ENCODE results near the gene XPO4.
"Not testable (repeated sequence)": the region's sequence is repeated elsewhere in the genome, so short reads cannot be mapped to it uniquely, and the experiment has no call there.

XPO4 gene

DNA sequence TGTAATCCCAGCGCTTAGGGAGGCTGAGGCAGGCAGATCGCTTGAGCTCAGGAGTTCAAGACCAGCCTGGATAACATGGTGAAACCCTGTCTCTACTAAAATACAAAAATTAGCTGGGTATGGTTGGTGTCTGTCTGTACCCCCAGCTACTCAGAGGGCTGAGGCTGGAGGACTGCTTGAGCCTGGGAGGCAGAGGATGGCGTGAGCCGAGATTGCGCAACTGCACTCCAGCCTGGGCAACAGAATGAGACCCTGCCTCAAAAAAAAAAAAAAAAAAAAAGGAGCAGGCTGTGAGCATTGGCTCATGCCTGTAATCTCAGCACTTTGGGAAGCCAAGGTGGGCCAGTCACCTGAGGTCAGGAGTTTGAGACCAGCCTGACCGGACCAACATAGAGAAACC lies 12.0 kb downstream of the XPO4 start:
- DNase-seq: not testable (repeated sequence)

DNA sequence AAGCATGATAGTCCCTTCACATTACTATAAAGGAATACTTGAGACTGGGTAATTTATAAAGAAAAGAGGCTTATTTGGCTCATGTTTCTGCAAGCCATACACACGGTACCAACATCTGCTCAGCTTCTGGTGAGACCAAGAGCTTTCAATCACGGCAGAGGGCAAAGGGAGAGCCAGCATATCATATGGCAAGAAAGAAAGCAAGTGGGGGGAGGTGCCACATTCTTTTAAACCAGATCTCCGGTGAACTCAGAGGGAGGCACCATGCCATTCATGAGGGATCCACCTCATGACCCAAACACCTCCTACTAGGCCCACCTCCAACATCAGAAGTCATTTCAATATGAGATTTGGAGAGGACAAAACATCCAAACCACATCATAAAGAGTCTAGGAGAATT lies 20.3 kb downstream of the XPO4 start:
- no peak for DNase-seq

DNA sequence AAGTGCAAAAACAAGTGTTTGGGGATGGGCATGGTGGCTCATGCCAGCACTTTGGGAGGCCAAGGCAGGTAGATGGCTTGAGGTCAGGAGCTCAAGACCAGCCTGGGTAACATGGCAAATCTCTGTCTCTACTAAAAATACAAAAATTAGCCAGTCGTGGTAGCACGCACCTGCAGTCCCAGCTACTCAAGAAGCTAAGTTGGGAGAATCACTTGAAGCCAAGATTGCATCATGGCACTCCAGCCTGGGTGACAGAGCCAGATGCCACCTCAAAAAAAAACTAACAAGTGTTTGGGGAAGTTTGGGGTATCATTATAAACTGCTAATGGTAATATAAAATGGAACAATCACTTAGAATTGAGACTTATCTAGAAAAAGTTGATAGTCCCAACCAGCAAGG lies 24.6 kb downstream of the XPO4 start:
- no peak for DNase-seq

DNA sequence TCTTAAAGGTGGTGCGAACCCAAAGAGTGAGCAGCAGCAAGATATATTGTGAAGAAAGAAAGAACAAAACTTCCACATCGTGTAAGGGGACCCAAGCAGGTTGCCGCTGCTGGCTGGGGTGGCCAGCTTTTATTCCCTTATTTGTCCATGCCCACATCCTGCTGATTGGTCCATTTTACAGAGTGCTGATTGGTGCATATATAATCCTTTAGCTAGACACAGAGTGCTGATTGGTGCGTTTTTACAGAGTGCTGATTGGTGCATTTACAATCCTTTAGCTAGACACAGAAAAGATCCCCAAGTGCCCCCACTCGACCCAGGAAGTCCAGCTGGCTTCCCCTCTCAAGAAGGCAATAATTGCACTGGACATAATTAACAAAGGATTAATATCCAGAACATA lies 25.7 kb downstream of the XPO4 start:
- DNase-seq: not testable (repeated sequence)

DNA sequence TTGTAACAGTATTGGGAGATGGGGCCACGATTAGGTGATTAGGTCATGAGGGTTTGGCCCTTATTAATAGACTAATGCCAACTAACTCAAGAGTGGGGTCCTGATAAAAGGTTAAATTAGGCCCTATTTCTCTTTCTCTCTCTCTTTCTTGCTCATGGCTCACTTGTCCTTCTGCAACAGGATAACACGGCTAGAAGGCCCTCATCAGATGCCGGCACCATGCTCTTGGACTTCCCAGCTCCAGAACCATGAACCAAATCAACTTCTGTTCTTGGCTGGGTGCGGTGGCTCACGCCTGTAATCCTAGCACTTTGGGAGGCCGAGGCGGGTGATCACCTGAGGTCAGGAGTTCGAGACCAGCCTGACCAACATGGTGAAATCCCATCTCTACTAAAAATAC lies 28.1 kb downstream of the XPO4 start:
- DNase-seq: not testable (repeated sequence)

DNA sequence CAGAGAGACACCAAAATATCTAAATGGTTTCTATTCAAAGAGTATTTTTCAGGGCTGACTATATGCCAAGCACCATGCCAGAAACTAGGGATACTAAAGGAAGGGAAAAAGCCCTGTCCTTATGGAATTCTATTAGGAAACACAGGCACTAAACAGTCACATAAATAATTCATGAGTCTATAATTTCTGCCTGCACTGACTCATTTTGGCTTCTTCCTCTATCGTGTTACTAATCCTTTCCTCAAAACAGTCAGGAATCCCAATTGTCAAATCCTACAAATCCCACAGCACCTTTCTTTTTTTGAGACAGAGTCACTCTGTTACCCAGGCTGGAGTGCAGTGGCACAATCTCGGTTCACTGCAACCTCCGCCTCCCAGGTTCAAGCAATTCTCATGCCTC lies 29.2 kb downstream of the XPO4 start:
- no peak for DNase-seq

DNA sequence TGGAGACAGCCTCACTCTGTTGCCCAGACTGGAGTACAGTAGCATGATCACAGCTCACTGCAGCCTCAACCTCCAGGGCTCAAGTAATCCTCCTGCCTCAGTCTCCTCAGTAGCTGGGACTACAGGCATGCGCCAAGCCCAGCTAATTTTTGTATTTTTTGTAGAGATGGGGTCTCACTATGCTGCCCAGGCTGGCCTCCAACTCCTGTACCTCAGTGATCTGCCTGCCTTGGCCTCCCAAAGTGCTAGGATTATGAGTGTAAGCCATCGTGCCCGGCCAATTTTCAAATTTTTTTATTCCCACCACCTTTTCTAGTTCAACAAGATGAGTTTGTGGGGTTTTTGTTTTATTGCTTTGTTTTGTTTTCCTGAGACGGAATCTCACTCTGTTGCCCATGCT lies 31.7 kb downstream of the XPO4 start:
- no peak for DNase-seq

DNA sequence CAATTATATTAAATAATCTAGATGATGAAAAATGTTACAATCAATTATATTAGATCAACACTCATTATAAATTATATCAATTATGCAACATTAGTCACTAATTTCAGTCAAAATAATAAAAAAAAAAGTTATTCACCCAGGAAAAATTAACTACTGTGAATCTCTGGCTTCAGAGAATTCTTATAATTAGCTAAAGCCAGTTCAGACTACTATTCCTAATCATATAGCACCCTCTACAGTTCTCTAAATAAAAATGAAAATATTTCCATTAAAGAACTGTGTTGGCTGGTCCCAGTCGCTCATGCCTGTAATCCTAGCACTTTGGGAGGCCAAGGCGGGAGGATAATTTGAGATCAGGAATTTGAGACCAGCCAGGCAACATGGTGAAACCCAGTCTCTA lies 33.0 kb downstream of the XPO4 start:
- no peak for DNase-seq

DNA sequence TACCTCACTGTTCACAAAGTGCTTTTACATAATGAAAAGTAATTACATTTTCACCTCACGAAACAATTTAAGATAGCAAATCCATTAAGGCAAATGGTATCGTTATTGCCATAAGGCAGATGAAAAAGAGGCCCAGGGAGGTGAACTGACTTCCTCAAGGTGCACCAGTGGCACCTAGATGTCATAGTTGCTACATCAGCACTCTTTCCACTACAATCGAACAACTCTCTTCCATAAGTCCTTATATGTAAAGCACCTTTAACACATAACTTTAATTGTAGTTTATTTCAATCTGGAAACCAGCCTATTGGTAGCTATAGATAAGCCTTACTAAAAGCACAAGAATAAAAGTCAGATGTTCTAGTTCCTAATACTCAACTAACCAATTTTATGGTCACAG lies 35.1 kb downstream of the XPO4 start:
- no peak for DNase-seq

DNA sequence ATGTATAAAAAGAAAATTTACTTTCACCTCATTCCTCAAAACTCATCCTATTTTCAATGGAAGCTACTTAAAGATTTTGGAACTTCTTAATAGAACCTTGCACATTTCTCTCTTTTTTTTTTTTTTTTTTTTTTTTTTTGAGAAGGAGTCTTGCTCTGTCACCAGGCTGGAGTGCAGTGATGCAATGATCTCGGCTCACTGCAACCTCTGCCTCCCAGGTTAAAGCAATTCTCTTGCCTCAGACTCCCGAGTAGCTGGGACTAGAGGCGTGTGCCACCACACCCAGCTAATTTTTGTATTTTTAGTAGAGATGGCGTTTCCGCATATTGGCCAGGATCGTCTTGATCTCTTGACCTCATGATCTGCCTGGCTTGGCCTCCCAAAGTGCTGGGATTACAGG lies 40.9 kb downstream of the XPO4 start:
- DNase-seq: not testable (repeated sequence)

DNA sequence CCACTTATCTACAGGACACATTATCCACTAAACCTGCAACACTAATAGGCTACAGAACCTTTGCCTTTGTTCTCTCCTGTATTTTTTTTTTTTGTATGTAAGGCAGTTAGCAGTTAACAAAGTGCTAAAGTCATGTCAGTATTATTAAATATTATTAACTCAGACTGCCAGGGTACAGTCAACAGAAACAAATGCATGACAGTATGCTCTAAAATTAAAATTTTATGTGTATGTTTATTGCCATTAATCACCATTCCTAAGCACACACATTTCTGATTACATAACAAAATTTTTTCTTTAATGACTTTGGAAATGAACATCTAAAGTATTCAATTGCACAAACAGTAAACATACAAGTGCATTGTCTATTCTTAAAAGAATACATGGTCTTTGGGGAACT lies 41.7 kb downstream of the XPO4 start:
- no peak for DNase-seq

DNA sequence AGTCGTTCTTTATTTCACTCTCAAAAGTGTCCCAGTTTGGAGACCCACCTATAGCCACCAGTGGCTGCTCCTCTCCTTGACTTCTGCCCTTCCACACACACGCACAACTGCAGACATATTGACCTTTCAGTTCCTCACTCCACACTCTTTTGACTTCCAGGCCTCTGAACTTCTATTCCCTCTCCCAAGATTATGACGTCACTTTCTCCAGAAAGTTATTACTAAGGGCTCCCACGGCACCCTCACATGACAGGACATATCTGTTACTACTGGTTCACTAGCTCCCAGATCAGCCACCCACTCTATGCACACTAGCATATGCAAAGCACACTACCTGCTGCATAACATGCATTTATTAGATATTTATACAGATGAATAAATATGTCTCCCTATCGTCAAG lies 45.9 kb downstream of the XPO4 start:
- DNase-seq: no peak

DNA sequence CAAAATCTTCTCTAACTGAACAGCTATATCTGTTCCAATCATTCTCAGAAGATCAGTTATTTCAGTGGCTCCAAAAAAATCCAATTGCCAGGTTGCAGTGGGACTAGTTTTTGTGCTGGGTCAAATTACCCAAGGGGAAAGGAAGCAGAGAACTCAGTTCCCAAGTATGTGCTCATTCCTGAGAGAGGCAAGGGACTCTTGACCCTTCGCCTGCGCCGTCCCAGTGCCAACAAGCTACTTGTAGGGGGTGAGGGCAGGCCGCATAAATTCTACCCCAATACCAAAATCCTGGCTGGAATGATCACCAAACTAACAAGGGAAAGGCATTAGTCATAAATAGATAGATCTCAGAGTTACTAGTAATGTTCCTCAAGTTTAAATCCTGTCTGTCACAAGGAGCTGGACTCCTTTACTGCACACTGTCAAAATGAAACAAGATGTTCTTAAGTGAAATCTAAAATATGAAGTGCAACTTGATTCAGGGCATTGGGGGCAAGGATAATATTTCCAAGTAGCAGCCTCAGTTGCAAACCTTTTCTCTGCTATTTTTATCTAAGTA lies 50.6 kb downstream of the XPO4 start:
- DNase-seq: no peak

DNA sequence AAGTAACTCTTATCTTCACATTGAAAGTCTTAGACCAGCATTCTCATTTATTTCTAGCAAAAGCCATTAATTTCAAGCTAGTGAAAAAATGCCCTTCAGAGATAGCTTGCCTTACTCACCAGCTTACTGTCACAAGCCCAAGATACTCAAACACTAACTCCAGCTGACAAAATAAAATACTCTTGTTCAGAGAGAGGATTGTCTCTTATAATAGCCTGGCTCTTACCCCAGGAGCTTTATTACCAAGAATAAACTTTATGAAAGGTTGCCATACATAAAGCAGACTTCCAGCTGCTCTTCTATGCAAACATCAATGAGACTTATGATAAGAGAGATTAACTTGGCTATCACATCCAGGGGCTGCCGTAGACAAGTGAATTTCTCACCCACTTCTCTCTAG lies 53.6 kb downstream of the XPO4 start:
- DNase-seq: no peak

DNA sequence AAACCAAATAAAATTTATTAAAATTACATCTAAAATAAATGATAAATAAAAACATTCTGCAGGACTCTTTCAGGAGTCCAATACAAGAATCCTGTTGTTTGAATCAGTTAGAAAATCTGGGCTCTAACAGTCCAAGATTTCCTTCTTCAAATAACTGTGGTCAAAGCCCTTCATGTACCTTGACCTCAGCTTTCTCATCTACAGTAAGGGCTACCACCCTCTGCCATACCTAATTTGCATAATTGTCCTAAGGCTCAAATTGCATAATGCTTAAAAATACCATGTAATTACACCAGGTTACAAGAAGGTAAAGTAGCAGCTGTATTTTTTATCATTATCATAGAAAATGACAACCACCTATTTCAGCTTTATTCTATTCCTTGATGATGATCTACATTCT lies 54.3 kb downstream of the XPO4 start:
- no peak for DNase-seq

DNA sequence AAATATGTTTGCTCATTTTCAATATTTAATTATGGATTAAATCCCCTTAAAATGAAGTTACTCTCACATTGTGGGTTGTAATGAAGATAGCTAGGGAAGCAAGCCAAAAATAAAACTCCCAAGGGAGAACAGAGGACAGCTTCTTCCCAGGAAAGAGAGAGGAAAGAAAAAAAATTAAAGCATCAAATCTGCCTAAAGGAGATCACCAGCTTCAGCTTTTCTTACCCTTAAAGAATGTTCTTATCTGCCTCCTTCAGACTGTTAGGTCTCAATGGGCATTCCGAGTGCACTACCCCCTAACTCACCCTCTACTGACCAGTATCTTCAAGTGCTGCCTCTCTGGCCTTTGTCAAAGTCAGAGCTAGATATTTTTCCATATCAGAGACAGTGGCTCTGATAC lies 55.2 kb downstream of the XPO4 start:
- DNase-seq: no peak

DNA sequence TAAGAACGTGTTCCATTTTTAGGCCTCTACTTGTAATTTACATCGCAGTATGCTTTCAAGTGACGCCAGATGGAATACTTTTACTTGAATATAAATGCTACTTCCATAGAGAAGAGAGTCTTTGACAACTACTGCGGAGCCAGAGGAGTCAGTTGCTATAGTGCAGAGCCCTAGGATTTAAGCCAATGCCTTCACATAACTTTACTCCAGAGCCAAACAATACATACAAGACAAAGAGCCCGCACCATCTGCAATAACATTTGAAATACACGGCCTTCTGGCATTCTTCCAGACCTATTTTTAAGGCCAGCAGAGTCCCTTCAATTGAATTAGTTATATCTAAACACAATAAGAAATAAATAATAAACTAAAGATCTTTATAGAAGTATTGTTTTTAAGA lies 59.4 kb downstream of the XPO4 start:
- DNase-seq: no peak

DNA sequence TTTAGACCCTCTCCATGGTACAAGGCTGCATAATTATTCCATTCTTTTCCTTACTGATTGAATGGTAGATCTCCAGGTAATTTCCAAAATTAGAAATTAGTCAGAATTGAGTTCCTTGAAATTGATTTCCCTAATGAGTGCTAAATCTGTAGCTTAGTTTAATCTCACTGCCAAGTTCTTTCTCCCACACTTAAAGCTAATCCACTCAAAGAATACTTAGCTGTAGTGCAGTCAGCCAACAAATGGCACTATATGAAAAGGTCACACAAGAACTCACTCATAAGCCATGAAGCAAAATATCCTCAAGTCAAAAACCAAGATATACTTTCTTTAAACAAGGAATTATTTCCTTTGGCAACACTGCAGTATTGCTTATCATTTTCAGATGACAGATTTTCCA lies 62.0 kb downstream of the XPO4 start:
- DNase-seq: no peak

DNA sequence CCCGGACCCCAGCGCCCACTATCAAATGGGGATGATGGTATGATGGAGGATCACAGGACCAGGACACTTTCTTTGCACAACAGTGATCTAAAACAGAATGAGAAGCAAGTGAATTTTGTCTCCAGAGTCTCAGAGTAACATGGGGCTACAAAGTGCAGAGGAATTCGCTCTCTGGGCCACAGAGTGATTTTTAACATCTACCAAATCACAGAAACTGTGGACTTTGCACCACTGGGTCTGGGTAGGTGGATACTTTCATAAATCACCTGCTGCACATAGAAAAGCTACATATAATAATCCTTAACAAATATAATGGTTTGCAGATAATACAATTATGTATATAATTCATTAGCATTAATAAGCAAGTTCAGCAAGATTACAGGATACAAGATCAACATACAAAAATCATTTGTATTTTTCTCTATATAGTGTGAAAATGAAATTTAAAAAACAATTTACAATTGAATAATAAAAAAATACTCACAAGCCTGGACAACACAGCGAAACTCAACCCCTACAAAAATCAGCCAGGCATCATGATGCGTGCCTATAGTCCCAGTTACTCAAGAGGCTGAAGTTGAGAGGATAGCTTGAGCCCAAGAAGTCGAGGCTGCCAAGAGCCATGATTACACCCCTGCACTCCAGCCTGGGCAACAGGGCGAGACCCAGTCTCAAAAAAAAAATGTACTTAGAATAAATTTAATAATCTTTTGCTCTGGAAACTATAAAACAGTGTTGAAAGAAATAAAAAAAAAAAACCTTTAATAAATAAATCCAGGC lies 68.5 kb downstream of the XPO4 start:
- DNase-seq: no peak

DNA sequence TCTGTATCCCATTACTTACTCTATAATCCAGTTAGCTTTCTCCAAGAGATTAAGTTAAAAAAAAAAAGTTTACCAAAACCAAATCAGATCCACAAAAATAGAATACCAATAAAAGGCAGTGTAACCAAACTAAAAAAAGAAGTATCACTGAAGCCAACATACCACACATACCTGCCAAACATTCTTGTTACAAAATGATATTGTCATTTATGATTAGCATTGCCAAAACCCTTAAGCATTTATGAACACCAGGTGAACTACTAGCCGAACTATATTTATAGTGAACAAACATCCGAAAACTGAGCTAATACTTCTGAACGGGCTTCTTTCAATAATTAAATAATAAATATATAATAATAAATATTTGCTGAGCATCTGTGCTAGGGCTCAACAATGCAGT lies 69.7 kb downstream of the XPO4 start:
- DNase-seq: no peak

DNA sequence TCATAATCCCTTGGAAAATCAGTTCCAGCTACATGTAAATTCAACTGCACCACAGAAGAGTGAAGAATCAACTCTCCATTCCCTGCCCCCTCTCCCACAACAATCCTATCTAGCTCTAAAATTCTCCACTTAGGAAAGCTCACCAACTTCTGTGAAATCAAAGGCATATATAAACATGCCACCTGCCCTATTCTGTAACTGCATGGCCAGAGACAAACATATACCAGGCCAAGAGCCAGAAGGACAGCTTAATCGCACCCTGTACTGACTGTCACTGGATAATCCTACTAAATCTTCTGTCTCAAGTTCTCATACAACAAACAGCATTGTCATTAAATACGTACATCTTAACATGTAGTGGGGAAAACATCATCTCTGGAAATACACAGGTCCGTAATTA lies 70.6 kb downstream of the XPO4 start:
- DNase-seq: no peak

DNA sequence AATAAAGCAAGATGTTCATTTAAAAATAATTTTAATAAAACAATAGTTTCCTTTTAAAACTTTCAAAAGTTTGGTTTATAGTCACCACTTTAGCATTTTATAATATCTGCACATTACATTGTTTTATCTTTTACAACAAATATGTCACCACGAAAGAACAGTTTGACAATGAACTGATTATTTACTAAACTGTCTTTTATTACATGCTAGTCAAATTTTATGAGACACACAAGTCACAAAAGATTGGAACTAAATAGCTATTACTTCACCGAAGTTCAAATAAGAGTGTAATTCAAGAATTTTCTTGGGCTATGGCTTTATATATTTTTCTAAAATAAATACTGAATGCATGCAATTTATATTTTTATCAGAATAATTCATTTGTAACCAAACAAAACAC lies 71.3 kb downstream of the XPO4 start:
- DNase-seq: no peak

DNA sequence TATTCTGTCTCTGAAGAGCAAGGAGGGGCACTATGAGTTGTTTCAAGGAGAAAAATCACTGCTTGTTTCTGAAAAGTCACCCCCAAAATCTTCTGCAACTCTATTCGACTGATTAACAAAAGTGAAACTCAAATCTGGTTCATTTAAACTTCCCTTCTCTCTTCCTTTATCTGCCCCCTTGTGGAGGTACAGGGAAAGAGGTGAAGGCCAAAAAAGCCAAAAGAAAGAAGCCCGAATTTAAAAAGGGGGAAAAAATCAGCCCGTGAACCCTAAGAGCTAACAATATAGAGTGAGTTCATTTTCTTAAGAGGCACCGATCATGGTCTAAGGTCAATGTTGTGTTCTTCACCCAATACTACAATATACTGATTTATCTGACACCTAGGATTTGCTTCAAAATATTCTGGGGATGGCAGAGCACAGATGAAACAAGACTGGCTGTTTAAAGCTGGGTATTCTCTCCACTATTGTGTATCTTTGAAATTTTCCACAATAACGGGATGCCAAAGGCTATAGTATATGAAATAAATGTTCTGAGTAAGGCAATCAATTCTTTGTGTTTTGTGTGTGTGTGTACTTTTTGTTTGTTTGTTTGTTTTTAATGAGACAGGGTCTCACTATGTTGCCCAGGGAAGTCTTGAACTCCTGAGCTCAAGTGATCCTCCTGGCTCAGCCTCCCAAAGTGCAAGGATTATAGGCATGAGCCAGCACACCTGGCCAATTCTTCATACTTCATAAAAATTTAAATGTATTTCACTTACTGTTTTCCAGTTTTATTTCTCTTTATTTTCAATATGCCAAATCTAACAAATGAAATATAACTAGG lies 73.8 kb downstream of the XPO4 start:
- no peak for DNase-seq

DNA sequence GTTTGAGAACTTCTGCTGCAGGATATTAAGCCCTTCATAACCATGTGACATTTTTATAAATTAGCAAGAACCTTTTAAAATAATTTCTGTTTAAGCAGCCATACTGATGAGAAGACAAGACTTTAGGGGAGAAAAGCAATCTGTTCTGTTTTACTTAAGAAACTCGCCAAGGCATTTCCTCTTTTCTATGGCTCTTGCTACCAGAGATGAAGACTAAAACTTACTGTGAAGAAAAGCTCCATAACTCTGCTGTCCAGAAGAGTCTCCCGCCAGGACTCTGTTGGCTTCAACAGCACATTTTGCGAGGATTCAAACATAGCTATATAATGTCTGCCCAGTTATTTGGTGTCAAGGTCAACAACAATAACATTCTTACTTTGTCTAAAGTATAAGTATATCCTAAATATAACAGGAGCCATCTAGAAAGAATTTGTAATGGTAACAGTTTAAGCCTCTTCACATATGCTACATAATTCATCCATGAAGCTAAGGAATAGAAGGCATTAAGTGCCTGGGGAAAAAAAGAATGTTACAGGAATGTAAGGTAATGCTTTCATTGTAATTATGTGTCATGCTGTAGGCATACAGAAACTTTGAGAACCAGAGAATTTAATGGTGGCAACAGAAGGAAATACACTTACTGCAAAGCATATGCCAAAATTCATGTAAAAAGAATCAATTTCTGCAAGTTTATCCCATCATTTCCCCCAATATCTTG lies 75.5 kb downstream of the XPO4 start:
- DNase-seq: no peak

All from activated CD8-positive, alpha-beta memory T cell treated with anti-CD3 and anti-CD28 coated beads, Interleukin-2, amount 50 U/mL, for 4 hours (primary cell).